Glutamatergic neuron (in vitro differentiated cells): ENCODE measurements around the gene GPATCH11. TPM values are rescaled to one million over a fixed set of nuclear protein-coding genes. Genes with fewer than 3 reads are reported as not detected.
A peak's percentile ranks its signal among the peaks of the same experiment; 100 is the strongest.

Experiments used
- DNase-seq: peaks from one replicate; pipeline ENCODE4 v3.0.0; 2022
- H3K27ac Mint-ChIP-seq: one replicate; pipeline ENCODE4 v1.8.0; 2020; ENCODE audit warnings: mild to moderate bottlenecking, mixed read lengths, inconsistent platforms; ENCODE audit not compliant: unreplicated experiment
- H3K27me3 Mint-ChIP-seq: one replicate; pipeline ENCODE4 v1.8.0; 2020; ENCODE audit warnings: mild to moderate bottlenecking, moderate library complexity, mixed read lengths, inconsistent platforms; ENCODE audit not compliant: unreplicated experiment
- H3K36me3 Mint-ChIP-seq: one replicate; pipeline ENCODE4 v1.8.0; 2020; ENCODE audit warnings: mild to moderate bottlenecking, mixed read lengths, inconsistent platforms; ENCODE audit not compliant: unreplicated experiment
- H3K4me1 Mint-ChIP-seq: one replicate; pipeline ENCODE4 v1.8.0; 2020; ENCODE audit warnings: mild to moderate bottlenecking, low read depth, mixed read lengths, inconsistent platforms; ENCODE audit not compliant: unreplicated experiment
- H3K4me3 Mint-ChIP-seq: one replicate; pipeline ENCODE4 v1.8.0; 2020; ENCODE audit warnings: mild to moderate bottlenecking, mixed read lengths, inconsistent platforms; ENCODE audit not compliant: unreplicated experiment
- H3K9me3 Mint-ChIP-seq: one replicate; pipeline ENCODE4 v1.8.0; 2020; ENCODE audit warnings: mild to moderate bottlenecking, moderate library complexity, mixed read lengths, inconsistent platforms; ENCODE audit not compliant: unreplicated experiment
- total RNA-seq: library from RNA; stranded (reverse); fragmentation: NEBNext Ultra II Directional; extraction: Animal tissue kit (Norgen Biotek cat#: 25700); gene quantifications from one replicate; pipeline ENCODE4 v1.2.1, GENCODE V29; 2021; ENCODE audit not compliant: unreplicated experiment
- TF ChIP-seq, protein P1 (sequence below): fragments of 200-600 bp; sonication (generic); IDR thresholded peaks from one replicate; pipeline ENCODE4 v1.5.0; 2021; ENCODE audit not compliant: partially characterized antibody, unreplicated experiment

The GPATCH11 gene
- total RNA-seq, 1 donor from 2014 or later: 13.2 TPM

DNA sequence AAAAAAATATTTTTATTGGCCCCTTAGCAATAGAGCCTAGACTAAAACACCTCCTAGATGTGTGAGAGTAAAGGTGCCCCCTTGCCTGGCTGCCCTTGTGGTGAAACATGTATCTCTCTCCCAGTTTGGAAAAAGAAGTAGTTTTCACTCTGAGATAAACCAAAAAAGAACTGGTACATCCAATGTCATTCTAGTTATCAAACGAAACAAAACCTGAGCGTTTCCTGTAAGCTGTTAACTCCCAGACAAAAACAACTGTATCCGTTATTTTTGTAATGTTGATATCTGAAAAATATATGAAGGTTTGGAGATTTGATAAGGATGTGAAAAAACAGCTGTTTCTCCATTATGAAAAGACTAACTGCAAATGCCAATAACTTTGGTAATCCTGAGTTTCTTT, 24.5 kb upstream of the GPATCH11 start:
- TF ChIP-seq, protein P1, sequence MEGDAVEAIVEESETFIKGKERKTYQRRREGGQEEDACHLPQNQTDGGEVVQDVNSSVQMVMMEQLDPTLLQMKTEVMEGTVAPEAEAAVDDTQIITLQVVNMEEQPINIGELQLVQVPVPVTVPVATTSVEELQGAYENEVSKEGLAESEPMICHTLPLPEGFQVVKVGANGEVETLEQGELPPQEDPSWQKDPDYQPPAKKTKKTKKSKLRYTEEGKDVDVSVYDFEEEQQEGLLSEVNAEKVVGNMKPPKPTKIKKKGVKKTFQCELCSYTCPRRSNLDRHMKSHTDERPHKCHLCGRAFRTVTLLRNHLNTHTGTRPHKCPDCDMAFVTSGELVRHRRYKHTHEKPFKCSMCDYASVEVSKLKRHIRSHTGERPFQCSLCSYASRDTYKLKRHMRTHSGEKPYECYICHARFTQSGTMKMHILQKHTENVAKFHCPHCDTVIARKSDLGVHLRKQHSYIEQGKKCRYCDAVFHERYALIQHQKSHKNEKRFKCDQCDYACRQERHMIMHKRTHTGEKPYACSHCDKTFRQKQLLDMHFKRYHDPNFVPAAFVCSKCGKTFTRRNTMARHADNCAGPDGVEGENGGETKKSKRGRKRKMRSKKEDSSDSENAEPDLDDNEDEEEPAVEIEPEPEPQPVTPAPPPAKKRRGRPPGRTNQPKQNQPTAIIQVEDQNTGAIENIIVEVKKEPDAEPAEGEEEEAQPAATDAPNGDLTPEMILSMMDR: no peak
- no peaks in the 10 kb centered on the region for H3K9me3 Mint-ChIP-seq
- no peaks in the 10 kb centered on the region for H3K27me3 Mint-ChIP-seq
- no peak for DNase-seq
- no peak overlapping the region for H3K4me3 Mint-ChIP-seq
- H3K27ac Mint-ChIP-seq: no peak overlapping the region
- H3K4me1 Mint-ChIP-seq: peaks cover 6% of the 10 kb centered on the region
- no peaks in the 10 kb centered on the region for H3K36me3 Mint-ChIP-seq

DNA sequence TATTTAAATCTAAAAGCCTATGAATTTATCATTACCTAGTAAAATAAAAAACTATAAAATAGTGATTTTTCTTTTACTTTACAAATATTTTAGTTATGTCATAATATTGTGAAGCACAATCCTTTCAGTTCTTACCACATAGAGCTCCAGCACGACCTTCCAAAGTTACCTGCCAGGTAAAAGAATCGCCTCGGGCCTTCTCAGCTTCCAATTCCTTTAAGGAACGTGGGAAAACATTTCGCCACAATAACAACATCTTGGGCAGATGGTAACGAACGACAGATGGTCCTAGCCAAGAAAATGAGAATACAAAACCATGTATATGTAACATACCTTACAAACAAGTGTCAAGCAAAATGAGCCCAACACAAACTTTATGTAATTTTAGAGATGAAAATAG, 23.9 kb upstream of the GPATCH11 start:
- no peak overlapping the region for H3K27ac Mint-ChIP-seq
- H3K4me1 Mint-ChIP-seq: peaks cover 6% of the 10 kb centered on the region
- no peaks in the 10 kb centered on the region for H3K27me3 Mint-ChIP-seq
- H3K4me3 Mint-ChIP-seq: peak overlapping the region; percentile 49
- no peaks in the 10 kb centered on the region for H3K9me3 Mint-ChIP-seq
- TF ChIP-seq, protein P1: no peak
- H3K36me3 Mint-ChIP-seq: no peaks in the 10 kb centered on the region
- no peak for DNase-seq

DNA sequence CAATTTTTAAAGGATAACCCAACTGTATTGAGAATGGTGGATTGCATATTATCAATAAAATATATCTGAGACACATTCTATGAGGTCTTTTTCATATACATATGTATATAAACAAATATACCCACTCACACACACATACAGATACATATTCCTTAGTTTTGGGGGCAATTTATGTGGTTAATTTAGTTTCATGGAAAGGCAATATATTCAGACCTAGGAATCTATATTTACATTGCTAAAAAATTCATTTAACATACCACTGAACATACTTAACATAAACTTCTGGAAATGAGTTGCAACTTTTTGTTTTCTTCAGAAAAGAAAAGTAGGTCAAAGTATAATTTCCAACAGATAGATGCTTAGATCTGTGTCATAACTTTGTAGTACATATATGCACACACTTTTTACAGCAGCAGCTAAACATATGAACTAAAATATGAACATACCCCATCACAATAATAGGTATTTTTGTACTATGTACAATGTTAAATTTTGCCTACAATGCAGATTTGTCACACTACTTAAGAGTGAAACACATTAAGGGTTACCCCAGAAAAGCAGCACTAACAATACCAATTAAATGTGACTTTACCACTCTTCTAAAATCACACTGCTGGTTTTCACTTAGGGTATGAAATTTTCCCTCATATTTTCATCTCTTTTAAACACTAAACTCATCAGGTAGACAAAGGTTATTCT, 23.2 kb upstream of the GPATCH11 start:
- no peak overlapping the region for H3K27ac Mint-ChIP-seq
- no peaks in the 10 kb centered on the region for H3K36me3 Mint-ChIP-seq
- no peaks in the 10 kb centered on the region for H3K9me3 Mint-ChIP-seq
- H3K27me3 Mint-ChIP-seq: no peaks in the 10 kb centered on the region
- H3K4me1 Mint-ChIP-seq: peaks cover 6% of the 10 kb centered on the region
- DNase-seq: no peak
- no peak overlapping the region for H3K4me3 Mint-ChIP-seq
- TF ChIP-seq, protein P1: no peak

DNA sequence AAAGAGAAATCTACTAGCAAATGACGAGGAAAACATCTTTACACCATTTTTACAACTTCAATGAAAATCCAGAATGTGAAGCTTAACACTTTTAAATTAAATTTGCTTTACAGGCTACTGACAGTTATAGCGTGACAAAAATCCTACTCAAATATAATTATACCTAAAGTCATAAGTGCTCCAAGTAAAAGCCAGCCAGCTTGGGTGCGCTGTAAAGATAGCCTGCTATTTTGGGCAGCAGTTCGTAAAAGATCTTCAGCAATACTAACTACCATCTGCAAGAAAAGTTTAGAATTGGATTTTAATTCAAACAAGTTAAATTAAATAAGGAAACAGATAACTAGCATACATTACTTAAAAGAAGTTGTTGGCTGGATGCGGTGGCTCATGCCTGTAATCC, 22.5 kb upstream of the GPATCH11 start:
- H3K36me3 Mint-ChIP-seq: no peaks in the 10 kb centered on the region
- TF ChIP-seq, protein P1: no peak
- H3K4me3 Mint-ChIP-seq: no peak overlapping the region
- H3K4me1 Mint-ChIP-seq: peaks cover 6% of the 10 kb centered on the region
- DNase-seq: no peak
- H3K9me3 Mint-ChIP-seq: no peaks in the 10 kb centered on the region
- no peaks in the 10 kb centered on the region for H3K27me3 Mint-ChIP-seq
- no peak overlapping the region for H3K27ac Mint-ChIP-seq

DNA sequence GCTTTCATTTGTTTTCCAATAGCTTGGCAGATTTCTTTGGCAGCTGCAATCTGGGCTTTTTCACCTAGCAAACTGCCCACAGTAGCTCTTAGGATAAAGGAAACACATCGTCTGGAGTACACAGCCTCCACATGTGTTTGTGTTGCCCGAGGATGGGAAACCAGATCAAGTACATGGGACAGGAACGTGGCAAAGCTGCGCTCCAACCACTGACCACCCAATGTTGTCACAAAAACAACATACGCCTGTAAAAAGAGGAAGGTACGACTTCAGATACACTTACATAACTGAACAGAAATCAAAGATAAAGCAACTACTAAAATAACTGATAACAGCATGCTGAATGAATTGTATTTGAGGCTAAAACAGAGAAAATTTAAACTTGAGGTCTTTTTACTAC, 15.6 kb upstream of the GPATCH11 start:
- H3K4me1 Mint-ChIP-seq: no peaks in the 10 kb centered on the region
- H3K27me3 Mint-ChIP-seq: no peaks in the 10 kb centered on the region
- no peak overlapping the region for H3K27ac Mint-ChIP-seq
- no peaks in the 10 kb centered on the region for H3K36me3 Mint-ChIP-seq
- TF ChIP-seq, protein P1: no peak
- H3K4me3 Mint-ChIP-seq: no peak overlapping the region
- DNase-seq: no peak
- H3K9me3 Mint-ChIP-seq: no peaks in the 10 kb centered on the region
